ENCODE measurements around the gene TAF15. TPM values are rescaled to one million over a fixed set of nuclear protein-coding genes. Genes with fewer than 3 reads are reported as not detected.
A peak's percentile ranks its signal among the peaks of the same experiment; 100 is the strongest.

The TAF15 gene
- total and polyA plus RNA-seq, 2 donors (not counting 1 experiment from before 2014, with no cell fraction given) = 51.0 to 246 TPM

GRCh38 chr17:35870906-35871819 lies 61.9 kb downstream of the TAF15 start:
- Mint-ChIP-seq H3K9me3 (ENCODE audit: insufficient read depth) (no peaks in the 10 kb centered on the region), H3K4me3 (no peak overlapping the region), H3K4me1 (peaks cover 17% of the 10 kb centered on the region), H3K27ac (no peak overlapping the region), H3K27me3 (no peaks in the 10 kb centered on the region)
- H2AFZ ChIP-seq (ENCODE audit: insufficient read depth, low read depth, low read length, poor library complexity, severe bottlenecking) = peak overlapping the region; percentile 45
- H4K20me1 ChIP-seq (ENCODE audit: control insufficient read depth, insufficient read depth, low read length, poor library complexity, severe bottlenecking) = no peaks in the 10 kb centered on the region
- H3K9me3 ChIP-seq (ENCODE audit: control extremely low read depth in 1 of 3, control insufficient read depth in 2 of 3, insufficient read depth in 1 of 3, low read length in 2 of 3) = no peaks in the 10 kb centered on the region
- intact Hi-C loops (cut with micrococcal nuclease) = no loop called here
- H3K79me2 ChIP-seq (ENCODE audit: control insufficient read depth, insufficient read depth, low read length) = no peaks in the 10 kb centered on the region
- WGBS (ENCODE audit: insufficient coverage) = 19% methylated on average over 6 of the region's 8 CpGs
- peaks cover 0 to 2% (median 0%) of the 10 kb centered on the region in 4 experiments for H3K27me3 ChIP-seq (replicated peaks in 1 of 4; ENCODE audit: control extremely low read depth in 1 of 4, control insufficient read depth in 3 of 4, insufficient read depth in 4 of 4, low read length in 3 of 4)
- no peak overlapping the region for H3K27ac ChIP-seq (ENCODE audit: low read length in 2 of 2)
- peak overlapping the region; percentile 18 for H3K4me2 ChIP-seq (replicated peaks; ENCODE audit: low read depth, low read length, poor library complexity, severe bottlenecking)
- peak; percentile 31 for ATAC-seq (ENCODE audit: low read depth)
- peaks cover 0 to 5% of the 10 kb centered on the region in 2 donors for H3K4me1 ChIP-seq (ENCODE audit: control insufficient read depth in 2 of 2, insufficient read depth in 2 of 2, low read length in 2 of 2)
- no peak overlapping the region for H3K4me3 ChIP-seq (ENCODE audit: control extremely low read depth in 1 of 5, extremely low read depth in 1 of 5, insufficient read depth in 1 of 5, low read depth in 2 of 5, low read length in 4 of 5)
- CTCF ChIA-PET = interaction anchor here (0.7 kb wide), 1 partner anchor 106 kb away, joined by 7 read pairs; no protein-coding TSS in a partner anchor
- H3K9ac ChIP-seq (ENCODE audit: low read length) = no peak overlapping the region
- H3K36me3 ChIP-seq (replicated peaks in 1 of 2; ENCODE audit: control extremely low read depth in 1 of 2, control insufficient read depth in 1 of 2, extremely low read depth in 1 of 2, insufficient read depth in 2 of 2, low read length in 1 of 2) = no peaks in the 10 kb centered on the region
- POLR2A ChIA-PET = interaction anchor here (0.7 kb wide), 1 partner anchor 75 kb away, joined by 3 read pairs; no protein-coding TSS in a partner anchor
- TF ChIP-seq, protein P1, sequence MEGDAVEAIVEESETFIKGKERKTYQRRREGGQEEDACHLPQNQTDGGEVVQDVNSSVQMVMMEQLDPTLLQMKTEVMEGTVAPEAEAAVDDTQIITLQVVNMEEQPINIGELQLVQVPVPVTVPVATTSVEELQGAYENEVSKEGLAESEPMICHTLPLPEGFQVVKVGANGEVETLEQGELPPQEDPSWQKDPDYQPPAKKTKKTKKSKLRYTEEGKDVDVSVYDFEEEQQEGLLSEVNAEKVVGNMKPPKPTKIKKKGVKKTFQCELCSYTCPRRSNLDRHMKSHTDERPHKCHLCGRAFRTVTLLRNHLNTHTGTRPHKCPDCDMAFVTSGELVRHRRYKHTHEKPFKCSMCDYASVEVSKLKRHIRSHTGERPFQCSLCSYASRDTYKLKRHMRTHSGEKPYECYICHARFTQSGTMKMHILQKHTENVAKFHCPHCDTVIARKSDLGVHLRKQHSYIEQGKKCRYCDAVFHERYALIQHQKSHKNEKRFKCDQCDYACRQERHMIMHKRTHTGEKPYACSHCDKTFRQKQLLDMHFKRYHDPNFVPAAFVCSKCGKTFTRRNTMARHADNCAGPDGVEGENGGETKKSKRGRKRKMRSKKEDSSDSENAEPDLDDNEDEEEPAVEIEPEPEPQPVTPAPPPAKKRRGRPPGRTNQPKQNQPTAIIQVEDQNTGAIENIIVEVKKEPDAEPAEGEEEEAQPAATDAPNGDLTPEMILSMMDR (IDR thresholded peaks at IDR 0.05) = no peak
- TF ChIP-seq EZH2 (IDR thresholded peaks at IDR 0.05; ENCODE audit: borderline replicate concordance, insufficient read depth, low read depth, low read length, poor library complexity, severe bottlenecking) = no peak
- peak; percentile 12 for DNase-seq

Measured in B cell (primary cell).